HCT116 (cell line): ENCODE results near the gene LYPD6. TPM values are rescaled to one million over a fixed set of nuclear protein-coding genes. Genes with fewer than 3 reads are reported as not detected.
"Not testable (repeated sequence)": the region's sequence is repeated elsewhere in the genome, so short reads cannot be mapped to it uniquely, and the experiment has no call there.

Source experiments
- ATAC-seq: fragments of 200-7000 bp; cut with Tn5 transposase; 2 replicates; pipeline ENCODE4 v1.9.1; 2020; ENCODE audit warnings: mild to moderate bottlenecking, moderate library complexity
- BruUV-seq: library from RNA; stranded (reverse); fragments of 400-500 nt; replicated peaks from 2 replicates; lab custom pipeline; 2021; lab: Mats Ljungman, UMichigan
- CTCF ChIA-PET: fragments of 300-600 bp; sonication (Branson Sonifier 250); formaldehyde crosslinking; loops from one replicate; lab custom pipeline; 2021; ENCODE audit warnings: antibody characterized with exemption; lab: Charles Lee
- POLR2A ChIA-PET: fragments of 300-600, 350-600 bp; sonication (Branson Sonifier 250); formaldehyde crosslinking; loops from one replicate; lab custom pipeline; 2021; ENCODE audit warnings: antibody characterized with exemption; lab: Charles Lee
- RAD21 ChIA-PET, 2 experiments: fragments of 300-600 bp; sonication (Branson Sonifier 250); formaldehyde crosslinking; loops; one replicate each; lab custom pipeline; 2023; ENCODE audit warnings: low total read pairs in 2 of 2; ENCODE audit not compliant: uncharacterized antibody in 2 of 2, unreplicated experiment in 2 of 2, low non-redundant PET in 1 of 2; lab: Charles Lee
- DNase-seq: peaks from one replicate; pipeline ENCODE4 v3.0.0-alpha.2; 2010; ENCODE audit warnings: low read depth, low spot score
- H2AFZ ChIP-seq: fragments of 200-600 bp; shearing (Covaris generic), sonication (generic); 2 replicates; pipeline ENCODE4 v1.6.1; 2017; ENCODE audit warnings: low read depth, mixed run types, mixed read lengths, antibody characterized with exemption, low read length; ENCODE audit not compliant: poor library complexity, severe bottlenecking
- H3K27ac ChIP-seq: 2 replicates; pipeline ENCODE4 v1.5.1; 2012; ENCODE audit warnings: low read depth, low read length
- H3K27me3 ChIP-seq: fragments of 200-600 bp; sonication (generic); 2 replicates; pipeline ENCODE4 v1.6.1; 2016; ENCODE audit warnings: mixed run types, low read length, mixed read lengths; ENCODE audit not compliant: insufficient read depth
- H3K36me3 ChIP-seq, 2 experiments: fragments of 200-500 bp in 1 of 2; fragments of 200-600 bp in 1 of 2; sonication (Bioruptor generic) in 1 of 2; sonication (generic) in 1 of 2; 2 replicates each; pipeline versions ENCODE4 v1.5.1 to v1.6.1; 2014 to 2016; ENCODE audit warnings: low read length in 2 of 2, inconsistent platforms in 1 of 2, mixed read lengths in 1 of 2, mixed run types in 1 of 2; ENCODE audit not compliant: insufficient read depth in 2 of 2, control insufficient read depth in 1 of 2
- H3K4me1 ChIP-seq, 2 experiments: fragments of 200-600 bp in 1 of 2; sonication (generic) in 1 of 2; 2 replicates each; pipeline versions ENCODE4 v1.5.1 to v1.6.1; 2012 to 2017; ENCODE audit warnings: low read length in 2 of 2, inconsistent platforms in 1 of 2, mild to moderate bottlenecking in 1 of 2, mixed read lengths in 1 of 2, mixed run types in 1 of 2, moderate library complexity in 1 of 2; ENCODE audit not compliant: insufficient read depth in 2 of 2, control insufficient read depth in 1 of 2
- H3K4me2 ChIP-seq: fragments of 200-600 bp; sonication (generic); 2 replicates; pipeline ENCODE4 v1.6.1; 2017; ENCODE audit warnings: mixed run types, low read length, mixed read lengths
- H3K4me3 ChIP-seq, 2 experiments: fragments of 200-600 bp in 1 of 2; sonication (generic) in 1 of 2; replicated peaks in 1 of 2; 2 replicates each; pipeline ENCODE4 v1.5.1; 2011 to 2016; ENCODE audit warnings: low read length in 2 of 2, control low read depth in 1 of 2, low read depth in 1 of 2, mild to moderate bottlenecking in 1 of 2, mixed read lengths in 1 of 2, mixed run types in 1 of 2
- H3K79me2 ChIP-seq: fragments of 200-600 bp; sonication (generic); 2 replicates; pipeline ENCODE4 v1.6.1; 2017; ENCODE audit warnings: mild to moderate bottlenecking, mixed run types, low read length, moderate library complexity, mixed read lengths; ENCODE audit not compliant: insufficient read depth
- H3K9ac ChIP-seq: fragments of 200-600 bp; sonication (generic); 2 replicates; pipeline ENCODE4 v1.6.1; 2016; ENCODE audit warnings: low read length, mixed read lengths
- H3K9me2 ChIP-seq: fragments of 200-600 bp; sonication (generic), shearing (Covaris generic); 2 replicates; pipeline ENCODE4 v1.6.1; 2017; ENCODE audit warnings: mixed run types, mild to moderate bottlenecking, moderate library complexity; ENCODE audit not compliant: insufficient read depth
- H3K9me3 ChIP-seq, 2 experiments: fragments of 200-500 bp in 1 of 2; fragments of 200-600 bp in 1 of 2; sonication (Bioruptor generic) in 1 of 2; sonication (generic) in 1 of 2; 2 replicates each; pipeline ENCODE4 v1.6.1; 2014 to 2017; ENCODE audit warnings: low read length in 2 of 2, mixed read lengths in 2 of 2, inconsistent platforms in 1 of 2, low read depth in 1 of 2, mild to moderate bottlenecking in 1 of 2, mixed run types in 1 of 2, moderate library complexity in 1 of 2; ENCODE audit not compliant: control insufficient read depth in 1 of 2, insufficient read depth in 1 of 2
- H4K20me1 ChIP-seq: fragments of 200-600 bp; sonication (generic), shearing (Covaris generic); 2 replicates; pipeline ENCODE4 v1.6.1; 2017; ENCODE audit warnings: mixed run types, mild to moderate bottlenecking, moderate library complexity; ENCODE audit not compliant: insufficient read depth
- ELF1 ChIP-seq: IDR thresholded peaks from 2 replicates; pipeline ENCODE4 v1.6.1; 2012; ENCODE audit warnings: low read depth, borderline replicate concordance
- EZH2 ChIP-seq: fragments of 200-600 bp; sonication (generic); IDR thresholded peaks from 2 replicates; pipeline ENCODE4 v1.6.1; 2017; ENCODE audit warnings: antibody characterized with exemption, mixed run types
- EZH2phosphoT487 ChIP-seq: fragments of 200-600 bp; IDR thresholded peaks from 2 replicates; pipeline ENCODE4 v1.6.1; 2018; ENCODE audit warnings: antibody characterized with exemption, borderline replicate concordance
- JUND ChIP-seq: IDR thresholded peaks from 2 replicates; pipeline ENCODE4 v1.6.1; 2012
- POLR2A ChIP-seq: IDR thresholded peaks from 2 replicates; pipeline ENCODE4 v1.7.0; 2011; ENCODE audit warnings: borderline replicate concordance; ENCODE audit not compliant: insufficient read depth, insufficient read length; ENCODE audit errors: extremely low read depth
- RAD21 ChIP-seq: IDR thresholded peaks from 2 replicates; pipeline ENCODE4 v1.6.1; 2012; ENCODE audit warnings: low read depth, mild to moderate bottlenecking
- YY1 ChIP-seq: IDR thresholded peaks from 2 replicates; pipeline ENCODE4 v1.6.1; 2011; ENCODE audit warnings: low read length, low read depth, moderate library complexity, mild to moderate bottlenecking; ENCODE audit not compliant: insufficient replicate concordance; ENCODE audit errors: extremely low read depth
- intact Hi-C: fragments of 100-400 bp; cut with micrococcal nuclease; formaldehyde crosslinking; loops from 2 replicates; pipeline ENCODE4 v1.10.0; 2022
- total RNA-seq: library from RNA; stranded (reverse); gene quantifications from one replicate; pipeline ENCODE4 v1.2.1, GENCODE V29; 2021; ENCODE audit not compliant: unreplicated experiment
- TF ChIP-seq, protein P1 (sequence below): IDR thresholded peaks from 2 replicates; pipeline ENCODE4 v1.6.1; 2012
- TF ChIP-seq, protein P2 (sequence below): IDR thresholded peaks from 2 replicates; pipeline ENCODE4 v1.6.1; 2012

The LYPD6 gene
- total RNA-seq, 1 experiment from 2014 or later: 3.0 TPM

DNA sequence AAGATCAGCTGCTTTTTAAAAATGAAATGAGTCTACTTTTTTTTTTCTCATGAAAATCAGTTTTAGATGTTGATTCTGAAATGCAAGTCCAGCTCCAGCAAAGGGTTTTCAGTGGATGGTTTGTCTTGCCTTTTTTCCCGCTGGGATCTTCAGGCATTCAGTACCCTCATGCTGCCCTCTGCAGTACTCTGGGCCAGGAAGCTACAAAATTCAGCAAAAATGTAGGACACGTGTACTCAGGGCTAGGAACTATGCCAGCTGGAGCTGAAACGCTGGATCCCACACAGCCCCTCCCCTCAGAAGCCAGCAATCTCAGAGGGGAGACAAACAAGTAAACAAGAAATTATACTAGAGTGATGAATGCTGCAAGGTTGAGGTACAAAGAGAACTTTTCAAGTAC is 159.9 kb downstream of the LYPD6 start:
- H3K9me3 ChIP-seq: no peaks in the 10 kb centered on the region
- no peak overlapping the region for H3K9ac ChIP-seq
- no peaks in the 10 kb centered on the region for H3K79me2 ChIP-seq
- H3K4me1 ChIP-seq: no peaks in the 10 kb centered on the region
- no peak overlapping the region for H3K4me3 ChIP-seq
- no TSS peak for BruUV-seq
- DNase-seq: no peak
- H3K27ac ChIP-seq: no peak overlapping the region
- ChIA-PET CTCF (no interaction called here), RAD21 (interaction anchor here in 1 of 2 experiments (0.7 kb wide), 1 partner anchor 165 kb away, joined by 3 read pairs; no protein-coding TSS in a partner anchor), POLR2A (no interaction called here)
- ATAC-seq: no peak
- H3K9me2 ChIP-seq: no peaks in the 10 kb centered on the region
- TF ChIP-seq JUND: no peak
- peak; percentile 14; the same call in 1 of the 2 replicates for TF ChIP-seq RAD21
- H3K36me3 ChIP-seq: no peaks in the 10 kb centered on the region
- H3K4me2 ChIP-seq: no peak overlapping the region
- no peak overlapping the region for H2AFZ ChIP-seq
- peaks cover 10% of the 10 kb centered on the region; the same call in 1 of the 2 replicates for H3K27me3 ChIP-seq
- H4K20me1 ChIP-seq: no peaks in the 10 kb centered on the region
- intact Hi-C loops: no loop called here

DNA sequence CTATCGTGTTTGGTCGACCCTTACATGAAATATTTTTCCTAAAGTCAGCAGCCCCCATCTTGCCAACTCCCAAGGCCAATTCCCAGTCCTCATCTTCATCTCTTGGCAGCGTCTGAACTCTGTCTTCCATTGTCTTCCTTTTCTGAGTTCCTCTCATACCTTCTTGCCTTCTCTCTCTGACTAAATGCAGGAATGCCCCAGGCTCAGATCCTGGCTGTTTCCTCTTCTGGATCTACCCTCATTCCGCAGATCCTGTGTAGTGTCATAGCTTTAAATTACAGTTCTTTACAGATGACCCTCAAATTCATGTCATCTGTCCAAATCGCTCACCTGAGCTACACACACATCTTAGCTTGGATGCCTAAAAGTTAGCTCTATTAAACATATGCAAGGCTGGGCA is 162.5 kb downstream of the LYPD6 start:
- Histone ChIP-seq H3K27me3 (peaks cover 8% of the 10 kb centered on the region; the same call in 1 of the 2 replicates), H3K27ac (no peak overlapping the region), H3K36me3 (no peaks in the 10 kb centered on the region), H3K4me1 (no peaks in the 10 kb centered on the region), H3K4me2 (no peak overlapping the region), H3K9me3 (no peaks in the 10 kb centered on the region), H4K20me1 (no peaks in the 10 kb centered on the region), H3K9me2 (no peaks in the 10 kb centered on the region), H3K9ac (no peak overlapping the region), H3K79me2 (no peaks in the 10 kb centered on the region), H2AFZ (no peak overlapping the region), H3K4me3 (no peak overlapping the region)
- ChIA-PET POLR2A (no interaction called here), RAD21 (no interaction called here), CTCF (no interaction called here)
- intact Hi-C loops: no loop called here
- ATAC-seq: no peak
- no peak for DNase-seq
- BruUV-seq: no TSS peak
- TF ChIP-seq, protein P1, sequence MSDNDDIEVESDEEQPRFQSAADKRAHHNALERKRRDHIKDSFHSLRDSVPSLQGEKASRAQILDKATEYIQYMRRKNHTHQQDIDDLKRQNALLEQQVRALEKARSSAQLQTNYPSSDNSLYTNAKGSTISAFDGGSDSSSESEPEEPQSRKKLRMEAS: no peak
- TF ChIP-seq EZH2: no peak
- no peak for TF ChIP-seq YY1
- no peak for TF ChIP-seq POLR2A
- no peak for TF ChIP-seq EZH2phosphoT487
- TF ChIP-seq ELF1: no peak
- TF ChIP-seq, protein P2, sequence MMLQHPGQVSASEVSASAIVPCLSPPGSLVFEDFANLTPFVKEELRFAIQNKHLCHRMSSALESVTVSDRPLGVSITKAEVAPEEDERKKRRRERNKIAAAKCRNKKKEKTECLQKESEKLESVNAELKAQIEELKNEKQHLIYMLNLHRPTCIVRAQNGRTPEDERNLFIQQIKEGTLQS: no peak

DNA sequence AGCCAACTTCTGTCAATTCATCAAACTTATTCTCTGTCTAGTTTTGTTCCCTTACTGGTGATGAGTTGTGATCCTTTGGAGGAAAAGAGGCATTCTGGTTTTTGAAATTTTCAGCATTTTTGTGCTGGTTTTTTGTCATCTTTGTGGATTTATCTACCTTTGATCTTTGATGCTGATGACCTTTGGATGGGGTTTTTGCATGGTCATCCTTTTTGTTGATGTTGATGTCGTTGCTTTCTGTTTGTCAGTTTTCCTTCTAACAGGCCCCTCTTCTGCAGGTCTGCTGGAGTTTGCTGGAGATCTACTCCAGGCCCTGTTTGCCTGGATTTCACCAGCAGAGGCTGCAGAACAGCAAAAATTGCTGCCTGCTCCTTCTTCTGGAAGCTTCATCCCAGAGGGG is 168.8 kb downstream of the LYPD6 start:
- H3K4me1 ChIP-seq, BruUV-seq, H3K4me2 ChIP-seq, H3K27me3 ChIP-seq, DNase-seq, CTCF ChIA-PET, ATAC-seq, H4K20me1 ChIP-seq, RAD21 ChIA-PET, H3K27ac ChIP-seq, H3K9me2 ChIP-seq, H3K4me3 ChIP-seq, H3K9me3 ChIP-seq, POLR2A ChIA-PET, H3K9ac ChIP-seq, H2AFZ ChIP-seq, intact Hi-C loops, H3K79me2 ChIP-seq, H3K36me3 ChIP-seq: not testable (repeated sequence)

DNA sequence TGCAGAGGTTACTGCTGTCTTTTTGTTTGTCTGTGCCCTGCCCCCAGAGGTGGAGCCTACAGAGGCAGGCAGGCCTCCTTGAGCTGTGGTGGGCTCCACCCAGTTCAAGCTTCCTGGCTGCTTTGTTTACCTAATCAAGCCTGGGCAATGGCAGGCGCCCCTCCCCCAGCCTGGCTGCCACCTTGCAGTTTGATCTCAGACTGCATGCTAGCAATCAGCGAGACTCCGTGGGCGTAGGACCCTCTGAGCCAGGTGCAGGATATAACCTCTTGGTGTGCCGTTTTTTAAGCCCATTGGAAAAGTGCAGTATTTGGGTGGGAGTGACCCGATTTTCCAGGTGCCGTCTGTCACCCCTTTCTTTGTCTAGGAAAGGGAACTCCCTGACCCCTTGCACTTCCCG is 176.4 kb downstream of the LYPD6 start:
- H3K9me2 ChIP-seq, H3K9me3 ChIP-seq, DNase-seq, CTCF ChIA-PET, H3K4me2 ChIP-seq, H3K79me2 ChIP-seq, H3K4me3 ChIP-seq, H3K4me1 ChIP-seq, ATAC-seq, H3K36me3 ChIP-seq, BruUV-seq, H3K27me3 ChIP-seq, H3K27ac ChIP-seq, intact Hi-C loops, H2AFZ ChIP-seq, H4K20me1 ChIP-seq, H3K9ac ChIP-seq, POLR2A ChIA-PET, RAD21 ChIA-PET: not testable (repeated sequence)
